Hepatocyte (in vitro differentiated cells): ENCODE measurements around the gene CMA1.
"Not testable (repeated sequence)": the region's sequence is repeated elsewhere in the genome, so short reads cannot be mapped to it uniquely, and the experiment has no call there.

Experiments
- EZH2 ChIP-seq: fragments of 200-600 bp; sonication (generic); IDR thresholded peaks from 2 replicates; pipeline ENCODE4 v1.6.1; 2016; ENCODE audit warnings: antibody characterized with exemption, mild to moderate bottlenecking, borderline replicate concordance
- TF ChIP-seq, protein P1 (sequence below): fragments of 200-600 bp; sonication (generic); IDR thresholded peaks from 2 replicates; pipeline ENCODE4 v1.5.1; 2016; ENCODE audit warnings: antibody characterized with exemption, mild to moderate bottlenecking; ENCODE audit not compliant: poor library complexity

DNA sequence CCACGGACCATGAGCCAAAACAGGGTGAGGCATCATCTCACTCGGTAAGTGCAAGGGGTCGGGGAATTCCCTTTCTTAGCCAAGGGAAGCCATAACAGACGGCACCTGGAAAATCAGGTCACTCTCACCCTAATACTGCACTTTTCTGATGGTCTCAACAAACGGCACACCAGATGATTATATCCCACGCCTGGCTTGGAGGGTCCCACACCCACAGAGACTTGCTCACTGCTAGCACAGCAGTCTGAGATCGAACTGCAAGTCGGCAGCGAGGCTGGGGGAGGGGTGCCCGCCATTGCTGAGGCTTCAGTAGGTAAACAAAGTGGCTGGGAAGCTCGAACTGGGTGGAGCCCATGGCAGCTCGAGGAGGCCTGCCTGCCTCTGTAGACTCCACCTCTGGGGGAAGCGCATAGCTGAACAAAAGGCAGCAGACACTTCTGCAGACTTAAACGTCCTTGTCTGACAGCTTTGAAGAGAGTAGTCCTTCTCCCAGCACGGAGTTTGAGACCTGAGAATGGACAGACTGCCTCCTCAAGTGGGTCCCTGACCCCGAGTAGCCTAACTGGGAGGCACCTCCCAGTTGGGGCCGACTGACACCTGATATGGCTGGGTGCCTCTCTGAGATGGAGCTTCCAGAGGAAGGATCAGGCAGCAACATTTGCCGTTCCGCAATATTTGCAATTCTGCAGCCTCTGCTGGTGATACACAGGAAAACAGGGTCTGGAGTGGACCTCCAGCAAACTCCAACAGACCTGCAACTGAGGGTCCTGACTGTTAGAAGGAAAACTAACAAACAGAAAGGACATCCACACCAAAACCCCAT is 16.3 kb downstream of the CMA1 start:
- TF ChIP-seq, protein P1, sequence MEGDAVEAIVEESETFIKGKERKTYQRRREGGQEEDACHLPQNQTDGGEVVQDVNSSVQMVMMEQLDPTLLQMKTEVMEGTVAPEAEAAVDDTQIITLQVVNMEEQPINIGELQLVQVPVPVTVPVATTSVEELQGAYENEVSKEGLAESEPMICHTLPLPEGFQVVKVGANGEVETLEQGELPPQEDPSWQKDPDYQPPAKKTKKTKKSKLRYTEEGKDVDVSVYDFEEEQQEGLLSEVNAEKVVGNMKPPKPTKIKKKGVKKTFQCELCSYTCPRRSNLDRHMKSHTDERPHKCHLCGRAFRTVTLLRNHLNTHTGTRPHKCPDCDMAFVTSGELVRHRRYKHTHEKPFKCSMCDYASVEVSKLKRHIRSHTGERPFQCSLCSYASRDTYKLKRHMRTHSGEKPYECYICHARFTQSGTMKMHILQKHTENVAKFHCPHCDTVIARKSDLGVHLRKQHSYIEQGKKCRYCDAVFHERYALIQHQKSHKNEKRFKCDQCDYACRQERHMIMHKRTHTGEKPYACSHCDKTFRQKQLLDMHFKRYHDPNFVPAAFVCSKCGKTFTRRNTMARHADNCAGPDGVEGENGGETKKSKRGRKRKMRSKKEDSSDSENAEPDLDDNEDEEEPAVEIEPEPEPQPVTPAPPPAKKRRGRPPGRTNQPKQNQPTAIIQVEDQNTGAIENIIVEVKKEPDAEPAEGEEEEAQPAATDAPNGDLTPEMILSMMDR, result not testable (repeated sequence)
- TF ChIP-seq EZH2, result not testable (repeated sequence)
